HEK293 (cell line): ENCODE results near the gene DLEC1.

Experiments
- ATF2 ChIP-seq: fragments of 450-650 bp; formaldehyde crosslinking; IDR thresholded peaks from 2 replicates; pipeline ENCODE4 v1.5.1; 2016; ENCODE audit warnings: missing biosample characterization, missing genetic modification characterization, low read depth
- CTCF ChIP-seq: fragments of 450-650 bp; formaldehyde crosslinking; IDR thresholded peaks from 2 replicates; pipeline ENCODE4 v1.5.1; 2016; ENCODE audit warnings: missing biosample characterization, missing genetic modification characterization
- SETDB1 ChIP-seq: IDR thresholded peaks from one replicate; pipeline ENCODE4 v1.6.1; 2017; ENCODE audit warnings: mild to moderate bottlenecking, low read length, moderate library complexity, mixed read lengths; ENCODE audit not compliant: insufficient read length
- YY1 ChIP-seq: fragments of 450-650 bp; formaldehyde crosslinking; IDR thresholded peaks from 2 replicates; pipeline ENCODE4 v1.5.1; 2018; ENCODE audit warnings: missing biosample characterization, missing genetic modification characterization
- ZNF221 ChIP-seq: fragments of 450-650 bp; formaldehyde crosslinking; IDR thresholded peaks from 2 replicates; pipeline ENCODE4 v1.5.1; 2017; ENCODE audit warnings: missing biosample characterization, missing genetic modification characterization, borderline replicate concordance
- ZNF514 ChIP-seq: fragments of 450-650 bp; formaldehyde crosslinking; IDR thresholded peaks from 2 replicates; pipeline ENCODE4 v1.5.1; 2016; ENCODE audit warnings: missing biosample characterization, missing genetic modification characterization
- ZNF558 ChIP-seq: fragments of 450-650 bp; formaldehyde crosslinking; IDR thresholded peaks from 2 replicates; pipeline ENCODE4 v1.5.1; 2016; ENCODE audit warnings: missing biosample characterization, missing genetic modification characterization
- ZSCAN5A ChIP-seq: fragments of 450-650 bp; formaldehyde crosslinking; IDR thresholded peaks from 2 replicates; pipeline ENCODE4 v1.5.1; 2016; ENCODE audit warnings: missing biosample characterization, missing genetic modification characterization

- TF ChIP-seq CTCF (tag by site-specific recombination) = no peak
- no peak for TF ChIP-seq SETDB1
- no peak for TF ChIP-seq ZNF558
- TF ChIP-seq ATF2 = no peak
- no peak for TF ChIP-seq YY1
- TF ChIP-seq ZSCAN5A (tag by site-specific recombination) = no peak
- no peak for TF ChIP-seq ZNF221
- TF ChIP-seq ZNF514 (tag by site-specific recombination) = no peak
These were observed 4.5 kb downstream of the DLEC1 start for GRCh38 chr3:38043486-38043885.
